MCF 10A (cell line): ENCODE measurements around the gene KIF27. TPM values are rescaled to one million over a fixed set of nuclear protein-coding genes. Genes with fewer than 3 reads are reported as not detected.
"Not testable (repeated sequence)": the region's sequence is repeated elsewhere in the genome, so short reads cannot be mapped to it uniquely, and the experiment has no call there.

ENCODE experiments used
- BruUV-seq: library from RNA; stranded (reverse); fragments of 400-500 nt; replicated peaks from 2 replicates; lab custom pipeline; 2021; lab: Mats Ljungman, UMichigan
- CTCF ChIA-PET: fragments of 300-600 bp; sonication (Branson Sonifier 250); formaldehyde crosslinking; extraction: SDS; loops from one replicate; lab custom pipeline; 2021; ENCODE audit warnings: antibody characterized with exemption, inconsistent platforms; lab: Yijun Ruan, JAX
- POLR2A ChIA-PET: fragments of 300-600, 350-650 bp; sonication (Branson Sonifier 250); formaldehyde crosslinking; extraction: SDS; loops from one replicate; lab custom pipeline; 2020; ENCODE audit warnings: antibody characterized with exemption, inconsistent platforms; lab: Yijun Ruan, JAX
- DNase-seq: peaks from one replicate; pipeline ENCODE4 v3.0.0-alpha.2; 2018; ENCODE audit not compliant: unreplicated experiment
- H3K27ac Mint-ChIP-seq: one replicate; pipeline ENCODE4 v1.8.0; 2022; ENCODE audit warnings: mild to moderate bottlenecking, low read depth, mixed read lengths; ENCODE audit not compliant: unreplicated experiment
- H3K27me3 Mint-ChIP-seq: one replicate; pipeline ENCODE4 v1.8.0; 2022; ENCODE audit warnings: mixed read lengths; ENCODE audit not compliant: insufficient read depth, unreplicated experiment
- H3K36me3 Mint-ChIP-seq: one replicate; pipeline ENCODE4 v1.8.0; 2022; ENCODE audit warnings: mild to moderate bottlenecking, moderate library complexity, mixed read lengths; ENCODE audit not compliant: insufficient read depth, unreplicated experiment
- H3K4me1 Mint-ChIP-seq: one replicate; pipeline ENCODE4 v1.8.0; 2022; ENCODE audit warnings: mixed read lengths; ENCODE audit not compliant: insufficient read depth, unreplicated experiment
- H3K4me3 Mint-ChIP-seq: one replicate; pipeline ENCODE4 v1.8.0; 2022; ENCODE audit warnings: mild to moderate bottlenecking, moderate library complexity, mixed read lengths; ENCODE audit not compliant: unreplicated experiment
- H3K9me3 Mint-ChIP-seq: one replicate; pipeline ENCODE4 v1.8.0; 2022; ENCODE audit warnings: mixed read lengths; ENCODE audit not compliant: unreplicated experiment
- CTCF ChIP-seq: fragments of 200-600 bp; IDR thresholded peaks from one replicate; pipeline ENCODE4 v1.8.0; 2022; ENCODE audit warnings: antibody characterized with exemption, mild to moderate bottlenecking; ENCODE audit not compliant: unreplicated experiment
- intact Hi-C: fragments of 100-400 bp; cut with micrococcal nuclease; formaldehyde crosslinking; loops from 2 replicates; pipeline ENCODE4 v1.14.1; 2022
- total RNA-seq: library from RNA; stranded (reverse); gene quantifications from 2 replicates; pipeline ENCODE4 v1.2.3, GENCODE V29; 2022

Gene KIF27
- total RNA-seq, 1 experiment from 2014 or later, result 10.0 TPM

DNA sequence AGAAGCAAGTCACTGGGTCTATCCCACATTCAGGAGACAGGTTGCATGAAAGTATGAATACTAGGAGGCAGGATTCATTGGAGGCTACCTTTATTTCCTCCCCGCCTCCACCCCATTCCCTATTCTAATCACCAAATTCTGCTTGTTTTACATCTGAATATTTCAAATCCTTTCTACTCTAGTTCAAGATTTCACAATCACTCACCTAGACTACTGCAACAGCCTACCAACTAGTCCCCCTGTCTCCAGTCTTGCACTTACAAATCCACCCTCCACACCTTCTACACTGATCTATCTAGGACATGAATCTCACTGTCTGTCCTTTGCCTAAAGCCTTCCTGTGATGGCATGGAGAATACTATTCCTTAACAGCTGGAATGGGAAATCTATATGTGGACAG lies 6.4 kb upstream of the KIF27 start:
- no peak overlapping the region for H3K4me3 Mint-ChIP-seq
- ChIA-PET CTCF (no interaction called here), POLR2A (interaction anchor here (0.7 kb wide), 1 partner anchor 181 kb away, joined by 5 read pairs; no protein-coding TSS in a partner anchor)
- TF ChIP-seq CTCF, result no peak
- H3K27me3 Mint-ChIP-seq, result no peaks in the 10 kb centered on the region
- no peak overlapping the region for H3K27ac Mint-ChIP-seq
- H3K9me3 Mint-ChIP-seq, result no peaks in the 10 kb centered on the region
- intact Hi-C loops, result no loop called here
- no TSS peak for BruUV-seq
- no peak for DNase-seq
- no peaks in the 10 kb centered on the region for H3K36me3 Mint-ChIP-seq
- H3K4me1 Mint-ChIP-seq, result peaks cover 12% of the 10 kb centered on the region

- intact Hi-C loops, result loop anchor here (1.0 to 2.0 kb wide), 2 partner anchors 60 to 341 kb away; partner anchors contain the start of genes HNRNPK and RMI1
- peak; percentile 78 for DNase-seq
Measured at GRCh38 chr9:83920469-83920926, 734 bp downstream of the KIF27 start.

DNA sequence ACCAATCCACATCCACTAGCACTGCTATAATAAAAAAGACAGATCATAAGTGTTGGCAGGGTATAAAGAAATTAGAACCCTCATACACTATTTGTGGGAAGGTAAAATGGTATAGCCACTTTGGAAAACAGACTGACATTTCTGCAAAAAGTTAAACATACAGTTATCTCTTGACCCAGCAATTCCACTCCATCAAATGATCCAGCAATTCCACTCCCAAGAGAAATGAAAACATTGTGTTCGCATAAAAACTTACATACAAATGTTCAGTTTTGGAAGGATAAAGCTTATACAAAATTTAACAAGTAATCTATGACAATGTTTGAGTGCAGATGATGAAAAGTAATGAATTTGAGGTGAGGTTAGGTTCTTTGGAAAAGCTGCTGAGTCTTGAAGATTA lies 2.1 kb downstream of the KIF27 start:
- no peak overlapping the region for H3K4me3 Mint-ChIP-seq
- intact Hi-C loops, result loop anchor here (10.0 kb wide), 1 partner anchor 84 kb away; no protein-coding TSS in a partner anchor
- H3K27ac Mint-ChIP-seq, result no peak overlapping the region
- no peaks in the 10 kb centered on the region for H3K27me3 Mint-ChIP-seq
- H3K36me3 Mint-ChIP-seq, result peaks cover 23% of the 10 kb centered on the region
- ChIA-PET POLR2A (interaction anchor here (1.1 to 4.6 kb wide), 2 partner anchors 15 to 214 kb away, joined by 3 to 79 read pairs; no protein-coding TSS in a partner anchor), CTCF (interaction anchor here (0.7 to 2.5 kb wide), 3 partner anchors 91 to 1617 kb away, joined by 3 to 10 read pairs (median 3); no protein-coding TSS in a partner anchor)
- no peaks in the 10 kb centered on the region for H3K9me3 Mint-ChIP-seq
- DNase-seq, result no peak
- TF ChIP-seq CTCF, result no peak
- peaks cover 10% of the 10 kb centered on the region for H3K4me1 Mint-ChIP-seq
- no TSS peak for BruUV-seq

More at GRCh38 chr9:83920469-83920926, 734 bp downstream of the KIF27 start:
- H3K4me3 Mint-ChIP-seq, result peak overlapping the region; percentile 77
- BruUV-seq, result no TSS peak
- ChIA-PET POLR2A (interaction anchor here (0.6 to 4.6 kb wide), 24 partner anchors 8 to 1285 kb away, joined by 3 to 79 read pairs (median 5); partner anchors contain the start of genes HNRNPK, RMI1 and UBQLN1), CTCF (interaction anchor here (0.5 to 2.5 kb wide), 19 partner anchors 9 to 902 kb away, joined by 3 to 11 read pairs (median 4); no protein-coding TSS in a partner anchor)
- H3K4me1 Mint-ChIP-seq, result peaks cover 10% of the 10 kb centered on the region
- peak overlapping the region; percentile 92 for H3K27ac Mint-ChIP-seq
- peaks cover 23% of the 10 kb centered on the region for H3K36me3 Mint-ChIP-seq
- H3K27me3 Mint-ChIP-seq, result no peaks in the 10 kb centered on the region
- peak; percentile 36 for TF ChIP-seq CTCF
- H3K9me3 Mint-ChIP-seq, result no peaks in the 10 kb centered on the region

DNA sequence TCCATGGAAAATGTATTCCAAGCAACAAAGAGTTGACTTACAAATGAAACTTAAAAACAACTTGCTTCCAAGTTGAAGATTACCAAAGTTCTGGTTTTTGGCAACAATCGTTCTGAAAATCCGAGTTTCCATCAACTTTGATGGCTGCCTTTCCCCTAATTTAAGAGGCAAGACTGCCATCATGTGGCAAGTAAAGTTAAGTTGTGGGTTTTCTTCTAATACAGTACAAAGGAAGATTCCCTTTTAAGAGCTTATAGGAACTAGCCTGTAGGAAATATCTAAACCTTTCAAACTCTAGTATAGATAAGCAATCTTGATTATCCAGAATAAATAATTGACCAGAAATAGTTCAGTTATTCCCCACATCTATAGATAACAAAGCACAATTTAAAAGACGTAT lies 9.0 kb downstream of the KIF27 start:
- not testable (repeated sequence) for H3K4me1 Mint-ChIP-seq, BruUV-seq, H3K9me3 Mint-ChIP-seq, H3K27ac Mint-ChIP-seq, H3K4me3 Mint-ChIP-seq, H3K27me3 Mint-ChIP-seq
- DNase-seq, result peak; percentile 36
- peak; percentile 43 for TF ChIP-seq CTCF
- intact Hi-C loops, result loop anchor here (2.0 to 10.0 kb wide), 2 partner anchors 77 to 291 kb away; no protein-coding TSS in a partner anchor
- ChIA-PET POLR2A (interaction anchor here (0.8 to 1.2 kb wide), 2 partner anchors 8 to 72 kb away, joined by 3 read pairs; no protein-coding TSS in a partner anchor), CTCF (interaction anchor here (0.6 to 2.2 kb wide), 6 partner anchors 78 to 348 kb away, joined by 3 to 7 read pairs (median 3); no protein-coding TSS in a partner anchor)
- H3K36me3 Mint-ChIP-seq, result peaks cover 21% of the 10 kb centered on the region
